Myocyte (in vitro differentiated cells): ENCODE measurements around the gene CCDC157. TPM values are rescaled to one million over a fixed set of nuclear protein-coding genes. Genes with fewer than 3 reads are reported as not detected.
"Not testable (repeated sequence)": the region's sequence is repeated elsewhere in the genome, so short reads cannot be mapped to it uniquely, and the experiment has no call there.

Experiments
- DNase-seq: peaks from one replicate; pipeline ENCODE4 v3.0.0-alpha.2; 2012; ENCODE audit warnings: low read depth
- total RNA-seq: library from RNA; depleted of rRNA; stranded (reverse); fragments of >200 nt; gene quantifications from 2 replicates; pipeline ENCODE4 v1.2.3, GENCODE V29; 2014

CCDC157 gene
- total RNA-seq, 1 donor from 2014 or later = 2.6 TPM

GRCh38 chr22:30325724-30326254 lies 31.0 kb upstream of the CCDC157 start:
- DNase-seq = no peak

GRCh38 chr22:30326255-30326705 lies 30.5 kb upstream of the CCDC157 start:
- DNase-seq = no peak

GRCh38 chr22:30326706-30327362 lies 30.0 kb upstream of the CCDC157 start, which contains the start of gene TBC1D10A:
TBC1D10A (minus strand) TSS chr22:30326941; CDS start chr22:30326881, 60 bp downstream.
- DNase-seq = peak; percentile 85

GRCh38 chr22:30327864-30328345 lies 28.9 kb upstream of the CCDC157 start:
- no peak for DNase-seq

DNA sequence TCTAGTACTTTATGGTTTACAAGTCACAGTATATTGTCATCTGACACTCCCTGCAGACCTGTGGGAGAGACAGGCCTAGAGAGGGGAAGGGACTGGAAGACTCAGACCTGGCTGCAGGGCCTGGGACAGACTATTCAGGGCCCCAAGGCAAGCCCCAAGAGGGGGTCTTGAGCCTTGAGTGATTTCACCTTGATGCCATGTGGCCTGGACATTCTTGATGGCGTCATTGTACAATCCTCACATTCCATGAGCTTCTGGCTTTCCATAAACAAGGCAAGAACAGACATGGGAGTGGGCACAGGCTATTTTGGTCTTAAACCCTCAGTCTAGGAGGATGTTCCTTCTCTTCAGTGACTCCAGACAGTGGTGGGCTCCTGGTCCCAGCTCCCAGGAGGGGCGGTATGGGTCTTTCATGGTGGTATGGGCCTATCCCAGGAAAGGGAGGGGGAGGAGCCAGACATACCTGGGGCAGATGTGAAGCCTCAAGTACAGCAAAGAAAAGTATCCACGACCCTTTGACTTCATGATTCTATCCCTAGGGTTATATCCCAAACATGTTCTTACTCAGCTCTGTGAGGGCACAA lies 28.2 kb upstream of the CCDC157 start:
- DNase-seq = no peak

GRCh38 chr22:30332551-30332950 lies 24.3 kb upstream of the CCDC157 start:
- no peak for DNase-seq

DNA sequence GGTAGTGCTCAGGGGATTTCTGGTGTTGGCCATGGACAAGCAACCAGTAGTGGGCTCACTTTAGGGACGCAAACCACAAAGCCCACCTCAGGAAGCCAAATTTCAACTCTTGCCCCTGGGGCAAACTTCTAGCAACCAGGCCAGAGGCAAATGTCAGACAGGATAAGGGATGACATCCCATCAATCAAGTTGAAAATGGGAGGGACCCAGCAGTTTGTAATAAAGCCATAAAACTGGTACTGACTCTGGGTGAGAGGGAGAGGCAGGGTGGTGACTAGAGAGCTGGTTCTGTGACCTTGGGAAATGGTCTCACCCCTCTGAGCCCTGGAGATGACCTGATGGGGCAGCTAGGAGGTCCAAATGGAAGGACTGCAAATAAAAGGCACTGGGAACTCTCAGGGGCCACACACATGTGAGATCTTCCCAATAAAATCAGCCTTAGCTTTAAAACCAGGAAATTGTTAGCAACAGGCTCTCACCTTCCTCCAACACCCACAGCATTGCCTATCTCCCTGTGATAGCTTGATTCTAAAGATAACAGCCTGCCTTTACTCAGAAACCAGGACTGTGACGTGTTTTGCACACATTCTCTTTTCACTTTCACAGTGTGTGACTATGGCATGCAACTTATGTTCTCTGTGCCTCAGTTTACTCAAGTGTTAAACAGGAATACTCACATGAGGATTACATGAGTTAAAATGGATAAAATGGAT lies 23.7 kb upstream of the CCDC157 start:
- no peak for DNase-seq

DNA sequence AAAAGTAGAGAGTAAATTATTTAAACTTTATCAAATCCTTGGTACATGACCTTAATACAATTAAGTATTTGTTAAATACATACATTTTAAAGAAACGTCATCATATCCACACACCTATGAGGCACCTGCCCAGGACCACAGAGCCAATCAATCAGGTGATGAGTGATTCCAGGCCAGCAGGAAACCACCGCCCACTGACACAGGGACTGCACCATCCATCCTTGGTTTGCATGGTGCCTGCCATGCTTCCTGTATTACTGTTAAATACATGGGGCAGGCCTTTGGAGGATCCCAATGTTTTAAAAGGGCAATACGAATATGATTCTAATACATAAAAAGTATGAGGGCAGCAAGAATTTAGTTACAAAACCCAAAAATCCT lies 23.1 kb upstream of the CCDC157 start:
- DNase-seq = no peak

DNA sequence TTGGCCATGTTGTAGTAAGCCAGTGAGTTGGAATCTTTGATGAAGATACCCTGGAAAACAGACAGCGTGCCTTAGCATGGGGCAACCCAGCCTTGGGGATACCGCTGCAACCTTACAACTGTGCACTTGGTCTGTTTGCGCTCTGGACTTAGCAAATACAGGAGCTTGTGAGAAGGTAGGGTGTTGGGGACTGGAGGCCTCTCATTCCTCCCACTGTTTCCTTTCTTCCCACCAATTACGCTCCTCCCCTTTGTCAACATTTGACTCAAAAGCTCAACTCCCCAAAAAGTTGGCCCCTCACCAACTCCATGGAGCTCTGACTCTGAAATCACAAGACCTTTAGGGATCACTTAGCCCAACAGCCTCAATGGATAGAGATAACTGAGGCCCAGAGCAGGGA lies 22.2 kb upstream of the CCDC157 start:
- no peak for DNase-seq

- DNase-seq = no peak
Measured at GRCh38 chr22:30335236-30335635, 21.6 kb upstream of the CCDC157 start.

- DNase-seq = no peak
Measured at GRCh38 chr22:30336752-30337460, 19.9 kb upstream of the CCDC157 start.

DNA sequence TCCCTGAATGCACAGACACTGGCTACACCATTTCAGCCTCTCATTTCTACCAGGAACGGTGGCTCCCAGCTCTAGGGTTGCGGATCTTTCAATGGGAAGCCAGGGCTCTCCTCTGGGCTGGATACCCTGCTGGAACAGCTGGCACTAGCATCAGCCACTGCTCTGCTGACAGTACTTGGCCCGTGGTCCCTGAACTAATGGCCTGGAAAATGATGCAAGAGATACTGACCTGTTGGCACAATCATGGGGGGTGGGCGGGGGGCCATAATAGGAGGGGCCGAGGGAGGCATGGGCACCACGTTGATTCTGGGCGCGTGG lies 19.4 kb upstream of the CCDC157 start:
- no peak for DNase-seq

GRCh38 chr22:30338341-30338740 lies 18.5 kb upstream of the CCDC157 start:
- DNase-seq = not testable (repeated sequence)

DNA sequence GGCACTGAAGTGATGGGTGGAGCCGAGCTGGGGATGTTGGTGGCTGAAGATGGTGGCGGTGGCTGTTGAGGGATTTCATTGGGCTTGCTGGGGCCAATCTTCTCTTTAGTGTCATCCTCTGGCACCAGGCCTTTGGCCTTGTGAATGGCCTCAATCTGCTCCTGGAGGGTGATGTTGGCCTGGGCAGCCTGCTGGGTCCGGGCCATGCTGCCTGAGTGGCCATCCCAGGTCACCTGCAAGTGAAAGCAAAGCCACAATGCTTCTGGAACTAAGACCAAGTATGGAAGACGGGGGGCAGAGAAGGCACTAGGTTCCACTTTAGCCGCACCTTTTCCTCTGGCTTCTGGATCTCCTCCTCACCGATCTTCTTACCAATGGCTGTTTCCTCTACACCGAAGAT lies 18.0 kb upstream of the CCDC157 start:
- DNase-seq = no peak

GRCh38 chr22:30340911-30341685 lies 15.7 kb upstream of the CCDC157 start:
- DNase-seq = peak; percentile 94

GRCh38 chr22:30344447-30345200 lies 12.2 kb upstream of the CCDC157 start:
- no peak for DNase-seq

DNA sequence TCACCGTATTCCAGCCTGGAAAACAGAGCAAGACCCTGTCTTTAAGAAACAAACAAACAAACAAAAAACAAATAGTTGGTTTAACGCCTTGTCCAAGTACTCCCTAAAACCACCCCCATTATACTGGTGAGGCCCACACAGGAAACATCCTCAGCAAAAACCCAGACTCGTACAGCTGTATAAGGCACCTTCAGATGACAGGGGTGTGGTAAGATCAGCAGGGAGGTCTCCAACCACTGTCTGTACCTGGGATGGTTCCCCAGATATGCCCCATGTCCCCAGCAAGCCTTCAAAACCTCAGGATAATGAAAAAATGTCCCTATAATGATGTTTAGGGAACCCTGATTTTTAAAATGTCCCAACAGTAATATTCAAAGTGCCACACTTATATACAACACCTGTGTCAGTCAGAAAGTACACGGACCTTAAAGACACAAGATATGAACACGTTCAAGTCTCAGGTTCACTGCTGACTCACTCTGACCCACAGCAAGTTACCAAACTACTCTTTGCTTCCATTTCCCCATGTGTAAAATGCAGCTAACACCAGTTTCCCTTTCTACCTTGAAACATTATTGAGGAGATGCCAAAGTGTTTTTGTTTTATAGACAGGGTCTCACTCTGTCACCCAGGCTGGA lies 9.4 kb upstream of the CCDC157 start:
- no peak for DNase-seq

GRCh38 chr22:30348404-30348803 lies 8.4 kb upstream of the CCDC157 start:
- DNase-seq = no peak

- DNase-seq = no peak
Measured at GRCh38 chr22:30348809-30349208, 8.0 kb upstream of the CCDC157 start.

DNA sequence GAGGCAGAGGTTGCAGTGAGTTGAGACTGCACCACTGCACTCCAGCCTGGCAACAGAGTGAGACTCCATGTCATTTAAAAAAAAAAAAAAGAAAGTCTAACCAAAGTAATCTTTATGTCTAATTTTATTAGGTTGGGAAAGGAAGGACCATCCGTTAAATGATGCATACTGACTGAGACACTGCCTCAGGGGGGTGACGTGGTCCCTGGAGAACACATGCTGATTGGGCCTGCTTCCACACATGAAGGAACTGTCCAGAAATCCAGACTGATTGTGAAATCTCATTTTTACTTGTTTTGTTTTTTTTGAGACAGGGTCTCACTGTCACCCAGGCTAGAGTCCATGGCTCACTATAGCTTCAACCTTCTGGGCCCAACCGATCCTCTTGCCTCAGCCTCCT lies 5.6 kb upstream of the CCDC157 start:
- DNase-seq = no peak
